ENCODE data around the gene DNAJB4. TPM values are rescaled to one million over a fixed set of nuclear protein-coding genes. Genes with fewer than 3 reads are reported as not detected.

Gene DNAJB4
- total and polyA plus RNA-seq, 2 of the 13 experiments (the other 11 are each of a cell fraction or from before 2014, with no cell fraction given): 4.4 to 18.6 TPM

DNA sequence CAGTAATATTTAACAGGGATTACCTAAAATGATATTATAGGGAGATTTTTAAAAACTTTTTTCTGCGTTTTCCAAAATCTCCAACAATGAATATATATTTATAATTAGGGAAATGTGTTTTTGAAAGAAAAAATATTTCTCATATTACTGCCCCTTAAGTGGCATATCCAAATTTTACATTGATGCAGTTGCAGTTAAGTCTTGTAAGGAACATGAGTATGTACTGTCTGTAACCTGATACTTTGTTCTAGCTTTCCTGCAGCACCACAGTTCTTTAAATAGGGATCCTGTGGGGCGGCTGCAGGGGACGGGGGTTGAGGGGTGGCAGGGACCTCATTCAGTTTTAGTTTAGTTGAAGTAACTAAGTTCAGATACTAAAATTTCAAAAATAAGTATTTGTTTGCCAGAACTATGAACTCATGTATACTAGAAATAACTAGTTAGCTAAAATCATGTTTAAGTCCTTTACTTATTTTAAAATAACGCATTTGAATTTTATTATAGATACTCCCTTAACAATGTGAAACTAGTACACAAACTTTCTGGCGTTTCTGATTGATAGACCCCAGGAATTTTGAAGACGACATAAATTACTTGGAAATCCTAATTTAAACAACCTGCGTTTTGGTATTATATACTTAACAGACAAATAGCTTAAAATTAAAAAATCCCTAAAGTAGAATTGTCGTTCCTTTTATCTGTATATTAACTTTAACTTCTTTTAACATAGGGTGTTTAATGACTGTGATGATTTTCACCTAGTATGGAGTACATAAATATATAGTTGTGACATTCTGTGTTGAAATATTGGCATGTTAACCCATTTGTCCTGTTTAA is 639 bp upstream of the DNAJB4 start (continued):
- TF ChIP-seq, protein P1, sequence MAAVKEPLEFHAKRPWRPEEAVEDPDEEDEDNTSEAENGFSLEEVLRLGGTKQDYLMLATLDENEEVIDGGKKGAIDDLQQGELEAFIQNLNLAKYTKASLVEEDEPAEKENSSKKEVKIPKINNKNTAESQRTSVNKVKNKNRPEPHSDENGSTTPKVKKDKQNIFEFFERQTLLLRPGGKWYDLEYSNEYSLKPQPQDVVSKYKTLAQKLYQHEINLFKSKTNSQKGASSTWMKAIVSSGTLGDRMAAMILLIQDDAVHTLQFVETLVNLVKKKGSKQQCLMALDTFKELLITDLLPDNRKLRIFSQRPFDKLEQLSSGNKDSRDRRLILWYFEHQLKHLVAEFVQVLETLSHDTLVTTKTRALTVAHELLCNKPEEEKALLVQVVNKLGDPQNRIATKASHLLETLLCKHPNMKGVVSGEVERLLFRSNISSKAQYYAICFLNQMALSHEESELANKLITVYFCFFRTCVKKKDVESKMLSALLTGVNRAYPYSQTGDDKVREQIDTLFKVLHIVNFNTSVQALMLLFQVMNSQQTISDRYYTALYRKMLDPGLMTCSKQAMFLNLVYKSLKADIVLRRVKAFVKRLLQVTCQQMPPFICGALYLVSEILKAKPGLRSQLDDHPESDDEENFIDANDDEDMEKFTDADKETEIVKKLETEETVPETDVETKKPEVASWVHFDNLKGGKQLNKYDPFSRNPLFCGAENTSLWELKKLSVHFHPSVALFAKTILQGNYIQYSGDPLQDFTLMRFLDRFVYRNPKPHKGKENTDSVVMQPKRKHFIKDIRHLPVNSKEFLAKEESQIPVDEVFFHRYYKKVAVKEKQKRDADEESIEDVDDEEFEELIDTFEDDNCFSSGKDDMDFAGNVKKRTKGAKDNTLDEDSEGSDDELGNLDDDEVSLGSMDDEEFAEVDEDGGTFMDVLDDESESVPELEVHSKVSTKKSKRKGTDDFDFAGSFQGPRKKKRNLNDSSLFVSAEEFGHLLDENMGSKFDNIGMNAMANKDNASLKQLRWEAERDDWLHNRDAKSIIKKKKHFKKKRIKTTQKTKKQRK (IDR thresholded peaks at IDR 0.05; ENCODE audit: low read length): peak; percentile 37; the same call in 1 of the 2 replicates
- TF ChIP-seq SMAD9 (CRISPR knock-in tag; IDR thresholded peaks at IDR 0.05): no peak
- TF ChIP-seq THYN1 (CRISPR knock-in tag; IDR thresholded peaks at IDR 0.05; ENCODE audit: borderline replicate concordance, low read depth): no peak
- no peak; the same call in 1 of the 2 replicates for TF ChIP-seq SIN3A (IDR thresholded peaks at IDR 0.05; ENCODE audit: borderline replicate concordance, low read depth, low read length)
- TF ChIP-seq, protein P2, sequence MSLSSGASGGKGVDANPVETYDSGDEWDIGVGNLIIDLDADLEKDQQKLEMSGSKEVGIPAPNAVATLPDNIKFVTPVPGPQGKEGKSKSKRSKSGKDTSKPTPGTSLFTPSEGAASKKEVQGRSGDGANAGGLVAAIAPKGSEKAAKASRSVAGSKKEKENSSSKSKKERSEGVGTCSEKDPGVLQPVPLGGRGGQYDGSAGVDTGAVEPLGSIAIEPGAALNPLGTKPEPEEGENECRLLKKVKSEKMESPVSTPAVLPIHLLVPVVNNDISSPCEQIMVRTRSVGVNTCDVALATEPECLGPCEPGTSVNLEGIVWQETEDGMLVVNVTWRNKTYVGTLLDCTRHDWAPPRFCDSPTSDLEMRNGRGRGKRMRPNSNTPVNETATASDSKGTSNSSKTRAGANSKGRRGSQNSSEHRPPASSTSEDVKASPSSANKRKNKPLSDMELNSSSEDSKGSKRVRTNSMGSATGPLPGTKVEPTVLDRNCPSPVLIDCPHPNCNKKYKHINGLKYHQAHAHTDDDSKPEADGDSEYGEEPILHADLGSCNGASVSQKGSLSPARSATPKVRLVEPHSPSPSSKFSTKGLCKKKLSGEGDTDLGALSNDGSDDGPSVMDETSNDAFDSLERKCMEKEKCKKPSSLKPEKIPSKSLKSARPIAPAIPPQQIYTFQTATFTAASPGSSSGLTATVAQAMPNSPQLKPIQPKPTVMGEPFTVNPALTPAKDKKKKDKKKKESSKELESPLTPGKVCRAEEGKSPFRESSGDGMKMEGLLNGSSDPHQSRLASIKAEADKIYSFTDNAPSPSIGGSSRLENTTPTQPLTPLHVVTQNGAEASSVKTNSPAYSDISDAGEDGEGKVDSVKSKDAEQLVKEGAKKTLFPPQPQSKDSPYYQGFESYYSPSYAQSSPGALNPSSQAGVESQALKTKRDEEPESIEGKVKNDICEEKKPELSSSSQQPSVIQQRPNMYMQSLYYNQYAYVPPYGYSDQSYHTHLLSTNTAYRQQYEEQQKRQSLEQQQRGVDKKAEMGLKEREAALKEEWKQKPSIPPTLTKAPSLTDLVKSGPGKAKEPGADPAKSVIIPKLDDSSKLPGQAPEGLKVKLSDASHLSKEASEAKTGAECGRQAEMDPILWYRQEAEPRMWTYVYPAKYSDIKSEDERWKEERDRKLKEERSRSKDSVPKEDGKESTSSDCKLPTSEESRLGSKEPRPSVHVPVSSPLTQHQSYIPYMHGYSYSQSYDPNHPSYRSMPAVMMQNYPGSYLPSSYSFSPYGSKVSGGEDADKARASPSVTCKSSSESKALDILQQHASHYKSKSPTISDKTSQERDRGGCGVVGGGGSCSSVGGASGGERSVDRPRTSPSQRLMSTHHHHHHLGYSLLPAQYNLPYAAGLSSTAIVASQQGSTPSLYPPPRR (CRISPR knock-in tag; IDR thresholded peaks at IDR 0.05; ENCODE audit: borderline replicate concordance): no peak
- TF ChIP-seq ZNF180 (CRISPR knock-in tag; IDR thresholded peaks at IDR 0.05; ENCODE audit: borderline replicate concordance, low read depth): no peak
- TF ChIP-seq SP2 (CRISPR knock-in tag; IDR thresholded peaks at IDR 0.05): no peak
- TF ChIP-seq ZNF724P (CRISPR knock-in tag; IDR thresholded peaks at IDR 0.05; ENCODE audit: borderline replicate concordance): no peak
- TF ChIP-seq RAD21 (CRISPR knock-in tag; IDR thresholded peaks at IDR 0.05): peak; percentile 64; the same call in 1 of the 2 replicates
- no peak for TF ChIP-seq ZNF761 (CRISPR knock-in tag; conservative IDR thresholded peaks at IDR 0.05)
- TF ChIP-seq KMT2A (CRISPR knock-in tag; IDR thresholded peaks at IDR 0.05): no peak
- TF ChIP-seq KDM2A (CRISPR knock-in tag; IDR thresholded peaks at IDR 0.05; ENCODE audit: borderline replicate concordance, low read depth): no peak
- TF ChIP-seq EZH2 (conservative IDR thresholded peaks at IDR 0.05; ENCODE audit: low read depth, low read length): no peak
- TF ChIP-seq FOXP1 (IDR thresholded peaks at IDR 0.05): no peak
- no peak; the same call in 1 of the 2 replicates for TF ChIP-seq FOXP1 (CRISPR knock-in tag; IDR thresholded peaks at IDR 0.05)
- no peak for TF ChIP-seq CCAR2 (optimal IDR thresholded peaks at IDR 0.05; ENCODE audit: low read depth, low read length)
- no peak for TF ChIP-seq NRL (CRISPR knock-in tag; IDR thresholded peaks at IDR 0.05; ENCODE audit: borderline replicate concordance)
- no peak for TF ChIP-seq SNAI1 (CRISPR knock-in tag; IDR thresholded peaks at IDR 0.05; ENCODE audit: borderline replicate concordance)
- no peak for TF ChIP-seq ZMYM4 (CRISPR knock-in tag; IDR thresholded peaks at IDR 0.05)
- TF ChIP-seq ZNF530 (CRISPR knock-in tag; IDR thresholded peaks at IDR 0.05; ENCODE audit: low read depth): no peak
- TF ChIP-seq, protein P3, sequence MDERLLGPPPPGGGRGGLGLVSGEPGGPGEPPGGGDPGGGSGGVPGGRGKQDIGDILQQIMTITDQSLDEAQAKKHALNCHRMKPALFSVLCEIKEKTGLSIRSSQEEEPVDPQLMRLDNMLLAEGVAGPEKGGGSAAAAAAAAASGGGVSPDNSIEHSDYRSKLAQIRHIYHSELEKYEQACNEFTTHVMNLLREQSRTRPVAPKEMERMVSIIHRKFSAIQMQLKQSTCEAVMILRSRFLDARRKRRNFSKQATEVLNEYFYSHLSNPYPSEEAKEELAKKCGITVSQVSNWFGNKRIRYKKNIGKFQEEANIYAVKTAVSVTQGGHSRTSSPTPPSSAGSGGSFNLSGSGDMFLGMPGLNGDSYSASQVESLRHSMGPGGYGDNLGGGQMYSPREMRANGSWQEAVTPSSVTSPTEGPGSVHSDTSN (CRISPR knock-in tag; IDR thresholded peaks at IDR 0.05): no peak
